WTC11 (cell line): Measurements from ENCODE around the gene C2CD4A. TPM values are rescaled to one million over a fixed set of nuclear protein-coding genes. Genes with fewer than 3 reads are reported as not detected.
A peak's percentile ranks its signal among the peaks of the same experiment; 100 is the strongest.

Experiments
- ATAC-seq: fragments of 200-7000 bp; cut with Tn5 transposase; 2 replicates; pipeline ENCODE4 v1.10.0; 2021; ENCODE audit warnings: mild to moderate bottlenecking, moderate library complexity
- CTCF ChIA-PET: fragments of 300-600 bp; sonication (Branson Sonifier 250); formaldehyde crosslinking; loops from one replicate; lab custom pipeline; 2021; ENCODE audit warnings: antibody characterized with exemption; lab: Charles Lee
- POLR2A ChIA-PET: fragments of 350-600 bp; sonication (Branson Sonifier 250); formaldehyde crosslinking; loops from one replicate; lab custom pipeline; 2021; ENCODE audit warnings: antibody characterized with exemption; lab: Charles Lee
- DNase-seq: peaks from one replicate; pipeline ENCODE4 v3.0.0; 2021; ENCODE audit warnings: low spot score
- H3K27ac Mint-ChIP-seq: 2 replicates; pipeline ENCODE4 v1.8.0; 2021; ENCODE audit warnings: mixed read lengths
- H3K27me3 Mint-ChIP-seq: 2 replicates; pipeline ENCODE4 v1.8.0; 2021; ENCODE audit warnings: low read depth, mild to moderate bottlenecking, moderate library complexity, mixed read lengths
- H3K36me3 Mint-ChIP-seq: 2 replicates; pipeline ENCODE4 v1.8.0; 2021; ENCODE audit warnings: mixed read lengths
- H3K4me1 Mint-ChIP-seq: 2 replicates; pipeline ENCODE4 v1.8.0; 2022; ENCODE audit warnings: mixed read lengths
- H3K4me3 Mint-ChIP-seq: 2 replicates; pipeline ENCODE4 v1.8.0; 2021; ENCODE audit warnings: mild to moderate bottlenecking, moderate library complexity, mixed read lengths
- H3K9me3 Mint-ChIP-seq: 2 replicates; pipeline ENCODE4 v1.8.0; 2021; ENCODE audit warnings: mixed read lengths
- ATF2 ChIP-seq: sonication (generic); formaldehyde crosslinking; IDR thresholded peaks from 2 replicates; pipeline ENCODE4 v1.8.1; 2022; ENCODE audit warnings: low read depth, missing genetic modification reagents, borderline replicate concordance
- CDX4 ChIP-seq: fragments of 250-450 bp; sonication (Bioruptor Pico); IDR thresholded peaks from 2 replicates; pipeline ENCODE4 v1.9.0; 2021; ENCODE audit warnings: moderate library complexity, mild to moderate bottlenecking, inconsistent platforms, borderline replicate concordance
- CREM ChIP-seq: sonication (generic); formaldehyde crosslinking; IDR thresholded peaks from 2 replicates; pipeline ENCODE4 v1.8.1; 2022; ENCODE audit warnings: mild to moderate bottlenecking, missing genetic modification reagents, moderate library complexity
- E2F1 ChIP-seq: sonication (generic); formaldehyde crosslinking; IDR thresholded peaks from 2 replicates; pipeline ENCODE4 v1.8.0; 2022; ENCODE audit warnings: mild to moderate bottlenecking, missing genetic modification reagents
- ETV6 ChIP-seq: sonication (generic); formaldehyde crosslinking; IDR thresholded peaks from 2 replicates; pipeline ENCODE4 v1.8.1; 2022; ENCODE audit warnings: mild to moderate bottlenecking, missing genetic modification reagents
- FOXK1 ChIP-seq: sonication (generic); formaldehyde crosslinking; IDR thresholded peaks from 2 replicates; pipeline ENCODE4 v1.8.0; 2022; ENCODE audit warnings: mild to moderate bottlenecking, moderate library complexity, missing genetic modification reagents
- GABPB1 ChIP-seq: sonication (generic); formaldehyde crosslinking; IDR thresholded peaks from 2 replicates; pipeline ENCODE4 v1.8.1; 2023; ENCODE audit warnings: mild to moderate bottlenecking, missing genetic modification reagents
- GRHL2 ChIP-seq: fragments of 250-450 bp; sonication (Bioruptor Pico); IDR thresholded peaks from 2 replicates; pipeline ENCODE4 v1.8.0; 2022; ENCODE audit warnings: mild to moderate bottlenecking, moderate library complexity; ENCODE audit not compliant: insufficient replicate concordance, severe bottlenecking
- IRF2 ChIP-seq: sonication (generic); formaldehyde crosslinking; IDR thresholded peaks from 2 replicates; pipeline ENCODE4 v1.8.0; 2022; ENCODE audit warnings: low read depth, missing genetic modification reagents, borderline replicate concordance
- KAT7 ChIP-seq: sonication (generic); formaldehyde crosslinking; IDR thresholded peaks from 2 replicates; pipeline ENCODE4 v1.8.1; 2023; ENCODE audit warnings: missing genetic modification reagents, mild to moderate bottlenecking, borderline replicate concordance
- MAX ChIP-seq: sonication (generic); formaldehyde crosslinking; IDR thresholded peaks from 2 replicates; pipeline ENCODE4 v1.8.0; 2022; ENCODE audit warnings: mild to moderate bottlenecking, missing genetic modification reagents
- NR2C2 ChIP-seq: sonication (generic); formaldehyde crosslinking; IDR thresholded peaks from 2 replicates; pipeline ENCODE4 v1.8.0; 2022; ENCODE audit warnings: mild to moderate bottlenecking, missing genetic modification reagents
- OVOL2 ChIP-seq: fragments of 250-450 bp; sonication (Bioruptor Pico); IDR thresholded peaks from 2 replicates; pipeline ENCODE4 v1.9.0; 2021; ENCODE audit warnings: mild to moderate bottlenecking, borderline replicate concordance
- RELA ChIP-seq: sonication (generic); formaldehyde crosslinking; IDR thresholded peaks from 2 replicates; pipeline ENCODE4 v1.8.1; 2022; ENCODE audit warnings: missing genetic modification reagents, mild to moderate bottlenecking, borderline replicate concordance
- RORB ChIP-seq: fragments of 250-450 bp; sonication (Bioruptor Pico); IDR thresholded peaks from 2 replicates; pipeline ENCODE4 v1.9.0; 2021; ENCODE audit warnings: mild to moderate bottlenecking
- SMAD4 ChIP-seq: sonication (generic); formaldehyde crosslinking; IDR thresholded peaks from 2 replicates; pipeline ENCODE4 v1.8.0; 2022; ENCODE audit warnings: mild to moderate bottlenecking, missing genetic modification reagents
- ZNF121 ChIP-seq: sonication (generic); formaldehyde crosslinking; IDR thresholded peaks from 2 replicates; pipeline ENCODE4 v1.8.0; 2023; ENCODE audit warnings: missing genetic modification reagents
- ZNF281 ChIP-seq: sonication (generic); formaldehyde crosslinking; IDR thresholded peaks from 2 replicates; pipeline ENCODE4 v1.8.0; 2023; ENCODE audit warnings: mild to moderate bottlenecking, missing genetic modification reagents
- ZNF423 ChIP-seq: fragments of 250-450 bp; sonication (Bioruptor Pico); IDR thresholded peaks from 2 replicates; pipeline ENCODE4 v2.1.2; 2022; ENCODE audit warnings: mild to moderate bottlenecking, moderate library complexity
- total RNA-seq: library from RNA; stranded (reverse); gene quantifications from 3 replicates; pipeline ENCODE4 v1.2.3, GENCODE V29; 2021

C2CD4A gene
- total RNA-seq, 1 experiment from 2014 or later = 0.42 TPM

GRCh38 chr15:62085740-62086139 lies 19.0 kb downstream of the C2CD4A start:
- CTCF ChIA-PET = no interaction called here
- DNase-seq (no peak), ATAC-seq (no peak)
- no peaks in the 10 kb centered on the region for H3K4me1 Mint-ChIP-seq
- no peak overlapping the region for H3K27ac Mint-ChIP-seq
- POLR2A ChIA-PET = no interaction called here
- H3K27me3 Mint-ChIP-seq = 0 out of 2 replicates have a peak, but pooled peaks cover 5% of the 10 kb centered on the region
- peaks cover 40% of the 10 kb centered on the region for H3K9me3 Mint-ChIP-seq
- TF ChIP-seq GABPB1 (peak; percentile 61), OVOL2 (CRISPR knock-in tag) (no peak)
- TF ChIP-seq, all 79 proteins: peak for 1
- peaks cover 27% of the 10 kb centered on the region for H3K36me3 Mint-ChIP-seq
- H3K4me3 Mint-ChIP-seq = no peak overlapping the region

- ATAC-seq (no peak), DNase-seq (no peak)
- Mint-ChIP-seq H3K27ac (no peak overlapping the region), H3K4me1 (no peaks in the 10 kb centered on the region), H3K9me3 (peaks cover 31% of the 10 kb centered on the region), H3K36me3 (peaks cover 27% of the 10 kb centered on the region), H3K27me3 (0 out of 2 replicates have a peak, but pooled peaks cover 5% of the 10 kb centered on the region), H3K4me3 (no peak overlapping the region)
- ChIA-PET POLR2A (interaction anchor here (0.6 to 0.9 kb wide), 2 partner anchors 21 to 79 kb away, joined by 3 read pairs; partner anchors contain the start of gene C2CD4A), CTCF (interaction anchor here (0.6 to 1.4 kb wide), 2 partner anchors 16 to 249 kb away, joined by 3 to 6 read pairs; no protein-coding TSS in a partner anchor)
- no peak for TF ChIP-seq RORB
- TF ChIP-seq OVOL2 (CRISPR knock-in tag) = no peak
- no peak for TF ChIP-seq MAX (CRISPR knock-in tag)
- TF ChIP-seq SMAD4 (CRISPR knock-in tag) = no peak
- TF ChIP-seq ATF2 (CRISPR knock-in tag) = no peak
- no peak for TF ChIP-seq IRF2 (CRISPR knock-in tag)
Observed at GRCh38 chr15:62087671-62088352, 21.0 kb downstream of the C2CD4A start.

GRCh38 chr15:62088353-62088693 lies 21.5 kb downstream of the C2CD4A start:
- ATAC-seq (no peak), DNase-seq (no peak)
- Mint-ChIP-seq H3K4me3 (no peak overlapping the region), H3K9me3 (peaks cover 26% of the 10 kb centered on the region), H3K36me3 (peaks cover 22% of the 10 kb centered on the region), H3K27me3 (0 out of 2 replicates have a peak, but pooled peaks cover 5% of the 10 kb centered on the region), H3K27ac (no peak overlapping the region), H3K4me1 (no peaks in the 10 kb centered on the region)
- TF ChIP-seq RORB (no peak), RELA (CRISPR knock-in tag) (no peak), CREM (no peak), CDX4 (CRISPR knock-in tag) (no peak), ZNF121 (no peak), FOXK1 (CRISPR knock-in tag) (no peak), OVOL2 (CRISPR knock-in tag) (no peak), NR2C2 (CRISPR knock-in tag) (no peak), GRHL2 (CRISPR knock-in tag) (no peak), ZNF281 (CRISPR knock-in tag) (no peak), KAT7 (no peak), E2F1 (no peak), ETV6 (CRISPR knock-in tag) (no peak), ZNF423 (no peak)
- POLR2A ChIA-PET = interaction anchor here (0.9 kb wide), 1 partner anchor 21 kb away, joined by 3 read pairs; the partner anchor contains the start of gene C2CD4A
- CTCF ChIA-PET = interaction anchor here (0.6 to 1.4 kb wide), 2 partner anchors 17 to 248 kb away, joined by 3 to 6 read pairs; no protein-coding TSS in a partner anchor
